ENCODE results near the gene AGAP9.
"Not testable (repeated sequence)": the region's sequence is repeated elsewhere in the genome, so short reads cannot be mapped to it uniquely, and the experiment has no call there.

Gene AGAP9

DNA sequence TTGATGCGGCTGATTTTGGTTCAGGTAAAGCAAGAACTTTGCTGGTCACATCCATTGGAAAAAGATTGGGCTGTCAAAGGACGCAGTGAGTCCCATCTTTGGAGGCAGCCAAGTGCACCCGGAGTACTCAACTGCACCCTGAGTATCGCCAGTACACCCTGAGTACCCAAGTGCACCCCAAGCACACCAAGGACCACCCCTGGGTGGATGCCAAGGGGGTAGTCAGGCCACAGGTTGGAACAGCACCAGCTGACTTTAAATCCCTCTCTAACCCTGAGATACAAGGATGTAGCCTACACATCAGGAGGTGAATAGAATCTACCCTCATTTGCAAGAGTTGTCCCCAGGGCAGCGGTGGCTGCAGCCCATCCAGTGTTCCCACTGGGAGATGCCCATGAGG, 56.0 kb downstream of the AGAP9 start:
- not testable (repeated sequence) for H3K4me3 ChIP-seq (ENCODE audit: low read length); H3K9me3 ChIP-seq (ENCODE audit: insufficient read depth, low read depth, low read length); H3K27me3 ChIP-seq (ENCODE audit: insufficient read depth, low read length); H3K27ac ChIP-seq (ENCODE audit: low read length); H3K9ac ChIP-seq (ENCODE audit: low read depth, low read length); H3K4me1 ChIP-seq (ENCODE audit: insufficient read depth, low read length); H3K36me3 ChIP-seq (ENCODE audit: insufficient read depth, low read depth, low read length)

DNA sequence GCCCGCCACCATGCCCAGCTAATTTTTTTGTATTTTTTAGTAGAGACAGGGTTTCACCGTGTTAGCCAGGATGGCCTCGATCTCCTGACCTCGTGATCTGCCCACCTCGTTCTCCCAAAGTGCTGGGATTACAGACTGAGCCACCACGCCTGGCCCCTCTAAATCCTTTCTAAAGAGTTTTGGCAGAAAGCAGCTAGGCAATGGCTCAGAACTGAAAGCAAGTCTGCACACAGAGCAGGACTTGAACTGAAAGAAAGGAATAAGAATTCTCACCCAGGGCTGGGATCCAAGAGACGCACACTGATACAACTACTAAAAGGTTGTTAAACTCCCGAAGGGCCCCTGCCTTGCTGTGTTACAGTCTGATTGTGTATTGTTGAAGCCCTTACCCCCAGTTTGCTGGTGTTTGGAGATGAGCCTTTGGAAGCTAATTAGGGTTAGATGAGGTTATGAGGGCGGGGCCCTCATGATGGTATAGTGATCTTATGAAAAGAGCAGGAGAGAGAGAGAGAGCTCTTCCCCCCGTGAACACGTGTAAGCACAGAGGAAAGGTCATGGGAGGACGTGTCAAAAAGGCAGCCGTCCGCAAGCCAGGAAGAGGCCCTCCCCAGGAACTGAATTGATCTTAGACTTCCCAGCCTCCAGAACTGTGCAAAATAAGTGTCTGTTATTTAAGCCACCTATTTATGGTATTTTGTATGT, 58.1 kb downstream of the AGAP9 start:
- H3K9ac ChIP-seq (ENCODE audit: low read depth, low read length); H3K4me3 ChIP-seq (ENCODE audit: low read length); H3K36me3 ChIP-seq (ENCODE audit: insufficient read depth, low read depth, low read length); H3K9me3 ChIP-seq (ENCODE audit: insufficient read depth, low read depth, low read length); H3K27ac ChIP-seq (ENCODE audit: low read length); H3K4me1 ChIP-seq (ENCODE audit: insufficient read depth, low read length); H3K27me3 ChIP-seq (ENCODE audit: insufficient read depth, low read length): not testable (repeated sequence)

DNA sequence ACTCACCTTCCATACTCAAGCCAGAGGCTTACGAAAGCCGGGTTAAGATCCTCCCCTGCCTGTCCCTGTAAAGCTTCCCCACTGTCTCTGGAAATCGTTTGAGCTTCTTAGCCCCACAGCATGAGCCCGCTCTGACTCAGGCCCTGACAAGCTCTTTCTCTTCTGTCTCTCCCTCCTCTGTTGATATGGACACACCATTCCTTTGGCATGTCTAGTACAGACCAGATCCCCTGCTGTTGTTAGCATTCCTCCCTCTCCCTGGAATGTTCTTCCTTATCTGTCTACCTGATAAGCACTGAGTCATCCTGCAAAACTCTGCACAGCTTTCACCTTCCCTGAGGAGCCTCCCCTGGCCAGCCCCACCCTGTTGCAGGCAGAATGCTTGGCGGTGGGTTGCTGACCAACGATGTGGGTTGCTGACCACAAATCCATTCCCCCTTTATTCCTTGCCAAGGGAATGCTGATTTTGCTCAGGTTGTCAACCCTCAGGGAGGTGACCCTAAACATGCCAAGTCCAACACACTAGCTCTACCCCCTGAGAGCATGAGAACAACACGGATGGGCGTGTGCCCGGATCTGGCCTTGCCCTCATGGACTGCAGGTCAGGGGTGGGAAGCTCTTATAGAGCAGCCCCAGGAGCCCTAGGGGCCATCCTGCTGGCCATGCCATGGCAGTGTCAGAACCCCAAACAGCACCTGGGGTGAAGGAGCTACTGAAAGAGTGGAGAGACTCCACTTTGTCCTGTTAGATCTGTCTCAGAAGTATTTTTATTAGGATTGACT, 60.7 kb downstream of the AGAP9 start:
- H3K9me3 ChIP-seq (ENCODE audit: insufficient read depth, low read depth, low read length); H3K4me1 ChIP-seq (ENCODE audit: insufficient read depth, low read length); H3K27me3 ChIP-seq (ENCODE audit: insufficient read depth, low read length); H3K9ac ChIP-seq (ENCODE audit: low read depth, low read length); H3K36me3 ChIP-seq (ENCODE audit: insufficient read depth, low read depth, low read length); H3K4me3 ChIP-seq (ENCODE audit: low read length); H3K27ac ChIP-seq (ENCODE audit: low read length): not testable (repeated sequence)

DNA sequence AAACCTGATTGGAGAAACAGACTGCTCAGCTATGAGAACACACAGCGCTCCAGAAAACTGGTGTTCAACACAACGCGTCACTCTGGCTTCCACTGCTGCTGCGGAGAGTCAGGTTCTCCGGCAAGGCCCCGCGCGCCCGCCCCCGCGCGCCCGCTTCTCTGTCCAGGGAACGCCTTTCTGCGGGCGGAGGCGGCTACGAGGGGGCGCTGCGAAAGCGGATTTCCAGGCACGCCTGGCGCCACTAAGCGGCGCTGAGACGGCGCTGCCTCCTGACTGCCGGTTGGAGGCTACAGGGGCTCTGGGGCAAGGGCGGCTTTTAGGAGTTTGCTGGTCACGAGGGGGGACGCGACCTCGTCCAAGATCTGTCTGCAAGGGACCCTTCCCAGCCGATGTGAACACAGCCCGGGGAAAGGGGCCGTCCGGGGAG, 62.2 kb downstream of the AGAP9 start:
- H3K27ac ChIP-seq (ENCODE audit: low read length); H3K36me3 ChIP-seq (ENCODE audit: insufficient read depth, low read depth, low read length); H3K9me3 ChIP-seq (ENCODE audit: insufficient read depth, low read depth, low read length); H3K27me3 ChIP-seq (ENCODE audit: insufficient read depth, low read length); H3K4me1 ChIP-seq (ENCODE audit: insufficient read depth, low read length); H3K9ac ChIP-seq (ENCODE audit: low read depth, low read length): not testable (repeated sequence)
- peak overlapping the region; percentile 35; the same call in 1 of the 2 replicates for H3K4me3 ChIP-seq (ENCODE audit: low read length)

DNA sequence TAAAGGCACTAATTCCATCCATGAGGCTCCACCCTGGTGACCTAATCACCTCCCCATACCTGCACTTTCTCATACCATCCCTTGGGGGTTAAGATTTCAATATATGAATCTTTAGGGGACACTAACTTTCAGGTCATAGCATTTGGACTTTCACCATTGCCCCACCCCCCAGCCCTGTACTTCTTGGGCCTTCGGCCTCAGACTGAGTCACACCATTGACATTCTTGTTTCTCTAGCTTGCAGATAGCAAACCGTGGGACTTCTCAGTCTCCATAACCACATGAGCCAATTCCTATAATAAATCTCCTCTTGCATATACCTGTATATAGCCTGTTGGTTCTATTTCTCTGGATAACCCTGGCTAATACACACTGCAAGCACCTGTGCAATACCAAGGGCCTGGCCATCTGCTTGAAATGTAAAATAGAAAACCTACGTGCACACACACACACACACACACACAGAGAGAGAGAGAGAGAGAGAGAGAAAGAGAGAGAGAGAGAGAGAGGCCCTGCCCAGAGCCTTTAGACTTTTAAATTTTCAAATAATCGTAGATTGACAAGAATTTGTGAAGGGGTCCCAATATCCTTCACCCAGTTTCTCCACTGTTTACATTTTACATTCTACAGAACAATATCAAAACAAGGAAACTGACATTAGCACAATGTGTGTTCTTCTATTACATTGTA, 64.8 kb downstream of the AGAP9 start:
- H3K27ac ChIP-seq (ENCODE audit: low read length): no peak overlapping the region
- H3K4me1 ChIP-seq (ENCODE audit: insufficient read depth, low read length): no peaks in the 10 kb centered on the region
- no peaks in the 10 kb centered on the region for H3K36me3 ChIP-seq (ENCODE audit: insufficient read depth, low read depth, low read length)
- H3K9me3 ChIP-seq (ENCODE audit: insufficient read depth, low read depth, low read length): no peaks in the 10 kb centered on the region
- no peak overlapping the region for H3K4me3 ChIP-seq (ENCODE audit: low read length)
- H3K27me3 ChIP-seq (ENCODE audit: insufficient read depth, low read length): no peaks in the 10 kb centered on the region
- no peak overlapping the region for H3K9ac ChIP-seq (ENCODE audit: low read depth, low read length)

DNA sequence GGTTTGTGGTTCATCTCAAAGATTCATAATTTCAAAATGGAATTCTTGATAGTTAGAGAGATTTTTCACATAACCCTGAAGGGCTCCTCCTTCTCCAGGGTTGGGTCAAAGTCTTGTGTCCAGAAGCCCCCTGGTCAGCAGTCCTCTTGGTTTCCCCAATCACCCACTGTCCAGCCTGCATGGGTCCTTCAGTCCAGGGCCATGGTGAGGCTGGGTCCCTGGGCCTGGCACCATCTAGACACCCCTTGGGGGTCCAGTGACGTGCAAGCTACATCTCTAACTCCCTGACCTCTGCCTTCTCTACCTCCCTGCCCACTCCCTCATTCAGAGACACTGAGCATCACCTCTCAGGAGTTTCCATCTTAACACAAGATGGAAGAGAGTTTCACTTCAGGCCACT, 65.6 kb downstream of the AGAP9 start:
- Histone ChIP-seq H3K27me3 (ENCODE audit: insufficient read depth, low read length) (no peaks in the 10 kb centered on the region), H3K9ac (ENCODE audit: low read depth, low read length) (no peak overlapping the region), H3K9me3 (ENCODE audit: insufficient read depth, low read depth, low read length) (no peaks in the 10 kb centered on the region), H3K36me3 (ENCODE audit: insufficient read depth, low read depth, low read length) (no peaks in the 10 kb centered on the region), H3K4me1 (ENCODE audit: insufficient read depth, low read length) (no peaks in the 10 kb centered on the region), H3K4me3 (ENCODE audit: low read length) (no peak overlapping the region), H3K27ac (ENCODE audit: low read length) (no peak overlapping the region)

DNA sequence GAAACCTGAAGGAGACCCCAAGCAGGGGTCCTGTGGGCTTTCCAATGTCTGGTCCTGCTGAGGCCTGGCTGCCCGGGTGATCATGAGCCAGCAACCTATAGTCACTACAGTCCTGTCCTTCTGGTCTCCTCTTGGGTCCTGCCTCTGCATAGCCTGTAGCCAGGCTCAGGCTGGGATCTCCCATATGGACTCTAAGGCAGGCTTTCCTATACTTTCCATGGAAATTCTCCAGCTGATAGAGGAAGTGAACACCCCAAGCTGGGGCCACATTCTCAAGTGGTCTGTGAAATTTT, 66.0 kb downstream of the AGAP9 start:
- 0 out of 2 replicates have a peak, but pooled peaks cover 3% of the 10 kb centered on the region for H3K4me1 ChIP-seq (ENCODE audit: insufficient read depth, low read length)
- no peaks in the 10 kb centered on the region for H3K27me3 ChIP-seq (ENCODE audit: insufficient read depth, low read length)
- H3K36me3 ChIP-seq (ENCODE audit: insufficient read depth, low read depth, low read length): no peaks in the 10 kb centered on the region
- H3K9me3 ChIP-seq (ENCODE audit: insufficient read depth, low read depth, low read length): no peaks in the 10 kb centered on the region
- H3K9ac ChIP-seq (ENCODE audit: low read depth, low read length): no peak overlapping the region
- no peak overlapping the region for H3K27ac ChIP-seq (ENCODE audit: low read length)
- no peak overlapping the region for H3K4me3 ChIP-seq (ENCODE audit: low read length)

DNA sequence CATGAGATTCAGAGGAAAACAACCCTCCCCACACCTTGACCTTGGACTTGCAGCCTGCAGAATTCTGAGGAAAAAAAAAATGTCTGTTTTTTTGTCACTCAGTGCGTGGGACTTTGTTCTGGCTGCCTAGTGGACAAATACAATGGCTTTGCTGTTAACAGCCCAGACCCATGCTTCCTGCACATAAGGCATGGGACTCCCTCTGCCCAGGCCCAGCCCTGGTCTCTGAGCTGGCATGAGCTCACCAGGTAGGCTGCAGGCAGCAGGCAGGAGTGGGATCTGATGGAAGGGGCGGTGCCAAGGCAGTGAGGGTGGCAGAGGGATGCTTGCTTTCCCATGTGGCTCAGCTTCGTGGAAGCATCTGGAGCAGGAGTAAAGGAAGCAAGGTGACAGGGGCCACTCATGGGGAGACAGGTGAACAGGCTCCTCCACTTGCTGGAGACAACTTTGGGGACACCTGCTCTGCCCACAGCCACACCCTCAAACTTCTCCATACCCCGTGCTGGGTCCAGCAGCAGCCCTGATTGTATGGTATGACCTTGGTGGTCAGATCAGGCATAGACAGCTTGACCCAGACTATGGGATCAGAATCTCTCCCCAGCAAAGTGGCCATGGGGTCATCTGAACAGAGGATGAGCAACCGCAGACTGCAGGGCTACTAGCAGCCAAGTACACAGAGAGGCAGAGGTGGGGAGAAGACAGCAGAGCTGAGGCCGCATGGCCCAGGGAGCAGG, 66.5 kb downstream of the AGAP9 start:
- Histone ChIP-seq H3K27me3 (ENCODE audit: insufficient read depth, low read length) (no peaks in the 10 kb centered on the region), H3K9ac (ENCODE audit: low read depth, low read length) (no peak overlapping the region), H3K27ac (ENCODE audit: low read length) (no peak overlapping the region), H3K4me1 (ENCODE audit: insufficient read depth, low read length) (0 out of 2 replicates have a peak, but pooled peaks cover 3% of the 10 kb centered on the region), H3K36me3 (ENCODE audit: insufficient read depth, low read depth, low read length) (no peaks in the 10 kb centered on the region), H3K9me3 (ENCODE audit: insufficient read depth, low read depth, low read length) (no peaks in the 10 kb centered on the region), H3K4me3 (ENCODE audit: low read length) (no peak overlapping the region)

DNA sequence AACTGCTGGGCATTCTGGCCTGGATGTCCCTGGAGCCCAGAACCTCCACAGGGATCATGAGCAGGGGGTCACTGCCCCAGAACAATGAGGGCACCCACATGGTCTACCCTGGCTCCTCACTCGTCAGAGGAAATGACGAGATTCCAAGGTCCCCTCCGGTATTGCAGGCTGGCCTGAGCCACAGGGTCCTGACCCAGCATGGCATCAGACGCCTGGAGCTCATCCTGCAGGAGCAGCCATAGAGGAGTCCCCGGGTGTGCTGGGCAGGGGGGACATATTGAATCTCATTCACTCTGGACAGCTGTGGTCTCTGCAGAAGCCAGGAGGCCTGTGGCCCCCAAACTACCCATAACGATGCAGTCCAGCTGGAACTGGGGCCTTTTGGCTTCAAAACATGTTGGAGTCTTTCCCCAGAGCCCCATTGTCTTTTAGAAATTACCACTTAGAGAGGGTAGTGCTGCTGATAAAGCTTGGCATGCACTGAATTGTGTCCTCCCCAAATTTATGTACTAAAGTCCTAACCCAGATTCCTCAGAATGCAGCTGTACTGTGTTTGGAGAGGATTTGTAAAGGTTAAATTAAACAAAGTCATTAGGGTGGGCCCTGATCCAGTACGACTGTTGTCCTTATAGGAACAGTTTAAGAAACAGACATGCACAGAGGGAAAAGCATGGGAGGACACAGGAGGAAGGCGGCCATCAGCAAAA, 67.2 kb downstream of the AGAP9 start:
- H3K4me1 ChIP-seq (ENCODE audit: insufficient read depth, low read length): 0 out of 2 replicates have a peak, but pooled peaks cover 3% of the 10 kb centered on the region
- no peaks in the 10 kb centered on the region for H3K36me3 ChIP-seq (ENCODE audit: insufficient read depth, low read depth, low read length)
- no peaks in the 10 kb centered on the region for H3K9me3 ChIP-seq (ENCODE audit: insufficient read depth, low read depth, low read length)
- no peak overlapping the region for H3K27ac ChIP-seq (ENCODE audit: low read length)
- no peaks in the 10 kb centered on the region for H3K27me3 ChIP-seq (ENCODE audit: insufficient read depth, low read length)
- H3K4me3 ChIP-seq (ENCODE audit: low read length): no peak overlapping the region
- H3K9ac ChIP-seq (ENCODE audit: low read depth, low read length): no peak overlapping the region

DNA sequence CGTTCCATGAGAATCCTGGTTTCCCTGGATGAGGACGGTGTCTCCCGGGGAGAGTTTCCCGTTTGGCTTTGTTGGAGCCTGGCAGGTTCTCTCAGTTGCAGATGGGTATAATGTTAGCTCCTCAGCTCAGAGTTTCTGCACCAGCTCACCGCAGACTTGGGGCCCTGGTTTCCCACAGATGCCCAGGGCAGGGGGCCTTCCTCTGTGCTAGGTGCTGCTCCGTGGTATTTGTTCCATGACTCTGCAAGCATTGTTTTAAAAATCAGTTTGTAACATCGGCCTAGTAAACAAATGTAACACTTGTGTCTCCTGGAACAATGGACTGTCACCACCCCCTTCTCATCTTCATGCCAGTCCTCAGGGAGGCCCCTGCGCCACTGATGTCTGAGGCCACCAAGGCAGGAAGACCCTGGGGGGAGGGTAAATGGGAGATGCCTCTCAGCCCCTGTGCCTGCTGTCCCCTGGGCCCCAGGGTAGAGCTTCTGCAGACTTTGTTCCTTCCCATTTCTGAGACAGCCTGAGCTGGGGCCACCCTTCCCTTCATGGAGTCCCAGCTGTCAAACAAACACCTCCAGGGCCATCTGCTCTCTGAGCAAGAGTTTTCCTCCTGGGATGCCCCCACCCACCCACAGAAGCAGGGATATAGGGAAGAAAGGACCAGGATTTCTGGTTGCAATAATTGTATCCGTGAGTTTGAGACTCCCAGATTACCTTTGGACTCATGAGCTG, 67.9 kb downstream of the AGAP9 start:
- not testable (repeated sequence) for H3K9ac ChIP-seq (ENCODE audit: low read depth, low read length); H3K9me3 ChIP-seq (ENCODE audit: insufficient read depth, low read depth, low read length); H3K27me3 ChIP-seq (ENCODE audit: insufficient read depth, low read length); H3K36me3 ChIP-seq (ENCODE audit: insufficient read depth, low read depth, low read length); H3K4me3 ChIP-seq (ENCODE audit: low read length); H3K4me1 ChIP-seq (ENCODE audit: insufficient read depth, low read length); H3K27ac ChIP-seq (ENCODE audit: low read length)

DNA sequence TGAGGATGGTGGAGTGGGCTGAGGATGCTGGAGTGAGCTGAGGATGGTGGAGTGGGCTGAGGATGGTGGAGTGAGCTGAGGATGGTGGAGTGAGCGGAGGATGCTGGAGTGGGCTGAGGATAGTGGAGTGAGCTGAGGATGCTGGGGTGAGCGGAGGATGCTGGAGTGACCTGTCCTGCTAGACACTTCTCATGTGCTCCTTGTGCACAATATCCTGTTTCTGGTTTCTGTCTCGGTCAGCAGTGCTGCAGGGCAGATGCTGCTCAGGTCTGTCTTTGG, 68.7 kb downstream of the AGAP9 start:
- H3K4me3 ChIP-seq (ENCODE audit: low read length): no peak overlapping the region
- H3K4me1 ChIP-seq (ENCODE audit: insufficient read depth, low read length): 0 out of 2 replicates have a peak, but pooled peaks cover 3% of the 10 kb centered on the region
- H3K36me3 ChIP-seq (ENCODE audit: insufficient read depth, low read depth, low read length): no peaks in the 10 kb centered on the region
- no peak overlapping the region for H3K9ac ChIP-seq (ENCODE audit: low read depth, low read length)
- H3K9me3 ChIP-seq (ENCODE audit: insufficient read depth, low read depth, low read length): no peaks in the 10 kb centered on the region
- no peaks in the 10 kb centered on the region for H3K27me3 ChIP-seq (ENCODE audit: insufficient read depth, low read length)
- no peak overlapping the region for H3K27ac ChIP-seq (ENCODE audit: low read length)
